Endometrium (tissue), 2 donors: ENCODE data around the gene MEGF6.

Experiments
- FAIRE-seq: peaks from 2 replicates; lab custom pipeline; 2012; peaks lifted over from hg19 to GRCh38; lab: Jason Lieb, UNC
- donor health status: control.
- donor health status: control.

The MEGF6 gene

GRCh38 chr1:3485016-3485415 lies 126.3 kb downstream of the MEGF6 start:
- no peak for FAIRE-seq

DNA sequence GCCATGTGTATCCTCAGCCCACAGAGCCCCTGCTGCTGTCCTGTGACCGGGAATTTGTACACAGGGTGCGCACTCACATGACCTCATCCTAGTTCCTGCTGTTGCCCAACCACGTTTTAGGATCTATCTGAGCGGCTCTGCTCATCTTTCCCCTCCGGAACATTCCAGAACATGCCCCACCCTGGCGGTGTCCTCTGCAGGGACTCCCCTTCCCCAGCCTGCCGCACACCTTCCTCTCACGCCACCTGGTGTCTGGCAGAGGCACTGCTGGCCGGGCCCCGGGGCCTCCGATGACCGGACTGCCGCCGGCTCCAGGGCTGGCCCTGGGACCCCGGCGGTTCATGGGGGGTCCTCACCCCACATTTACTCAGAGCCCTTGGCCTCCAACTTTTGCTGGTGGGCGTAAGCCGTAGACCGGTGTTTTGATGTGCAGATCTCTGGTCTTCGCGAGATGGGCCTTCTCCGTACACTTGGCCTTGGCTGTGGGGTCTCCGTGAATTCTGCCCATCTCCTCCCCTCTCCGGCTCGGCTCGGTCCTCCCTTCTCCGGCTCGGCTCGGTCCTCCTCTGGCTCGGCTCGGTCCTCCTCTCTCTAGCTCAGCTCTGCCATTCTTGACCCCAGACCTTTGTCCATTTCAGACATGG lies 127.4 kb downstream of the MEGF6 start:
- no peak for FAIRE-seq

DNA sequence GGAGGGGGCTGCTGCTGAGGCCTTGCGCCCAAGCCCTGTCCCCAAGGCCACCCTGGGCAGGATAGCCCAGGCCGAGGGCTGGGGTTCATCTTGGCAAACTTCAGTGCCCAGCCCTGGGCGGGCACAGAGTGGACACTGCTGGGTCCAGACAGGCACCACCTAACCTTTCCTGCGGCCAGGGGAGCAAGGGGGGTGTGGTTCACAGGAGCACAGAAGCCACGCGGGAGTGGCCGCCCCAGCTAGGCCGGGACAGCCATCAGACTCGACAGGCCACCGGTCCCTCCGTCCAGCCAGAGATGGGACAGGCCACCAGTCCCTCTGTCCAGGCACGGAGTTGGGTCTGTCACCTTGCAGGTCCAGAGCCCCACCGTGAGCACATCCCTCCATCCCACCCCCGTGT lies 127.9 kb downstream of the MEGF6 start:
- no peak for FAIRE-seq

DNA sequence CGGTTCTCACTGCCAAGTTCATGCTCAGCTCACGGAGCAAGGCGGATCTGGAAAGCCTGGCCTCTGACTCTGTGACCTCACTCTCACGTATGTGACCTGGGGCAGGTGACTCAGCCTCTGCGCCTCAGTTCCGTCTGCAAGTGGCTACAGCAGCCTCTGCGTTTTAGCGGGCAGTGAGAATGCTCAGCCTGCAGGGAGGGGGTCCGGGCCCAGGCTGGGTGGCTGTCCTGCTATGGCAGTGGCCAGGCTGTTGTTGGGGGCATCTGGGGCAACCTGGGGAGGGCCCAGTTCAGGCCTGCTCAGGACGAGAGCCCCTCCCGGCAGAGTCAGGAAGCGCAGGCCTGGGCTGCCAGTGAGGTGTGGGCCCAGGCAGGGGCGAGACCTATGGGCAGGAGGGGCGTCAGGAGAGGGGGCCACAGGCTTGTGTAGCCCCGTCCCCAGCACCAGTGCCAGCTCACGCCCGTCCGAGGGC lies 128.9 kb downstream of the MEGF6 start:
- FAIRE-seq: no peak

GRCh38 chr1:3481836-3482375 lies 129.4 kb downstream of the MEGF6 start:
- no peak for FAIRE-seq

DNA sequence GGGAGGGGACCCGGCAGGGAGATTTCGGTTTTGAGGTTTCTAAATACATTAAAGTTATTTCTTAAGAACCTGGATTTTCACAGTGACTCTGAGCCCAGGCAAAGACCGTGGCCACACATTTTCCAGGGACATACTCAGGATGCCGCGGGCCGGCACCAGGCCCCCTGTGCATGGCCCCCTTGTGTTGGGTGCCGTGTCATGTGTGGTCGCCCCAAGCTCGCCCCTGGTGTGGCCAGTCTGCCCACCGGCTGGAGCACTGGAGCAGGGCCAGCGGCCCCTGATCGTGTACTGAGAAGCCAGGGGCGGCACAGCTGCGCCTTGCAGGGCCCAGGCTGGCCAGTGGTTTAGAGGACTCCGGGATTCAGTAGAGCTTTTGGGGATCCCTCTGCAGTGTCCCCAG lies 130.3 kb downstream of the MEGF6 start:
- no peak for FAIRE-seq

- FAIRE-seq: no peak
These were observed 131.0 kb downstream of the MEGF6 start for GRCh38 chr1:3480369-3480719.

- FAIRE-seq: no peak
These were observed 131.6 kb downstream of the MEGF6 start for GRCh38 chr1:3479511-3480368.

DNA sequence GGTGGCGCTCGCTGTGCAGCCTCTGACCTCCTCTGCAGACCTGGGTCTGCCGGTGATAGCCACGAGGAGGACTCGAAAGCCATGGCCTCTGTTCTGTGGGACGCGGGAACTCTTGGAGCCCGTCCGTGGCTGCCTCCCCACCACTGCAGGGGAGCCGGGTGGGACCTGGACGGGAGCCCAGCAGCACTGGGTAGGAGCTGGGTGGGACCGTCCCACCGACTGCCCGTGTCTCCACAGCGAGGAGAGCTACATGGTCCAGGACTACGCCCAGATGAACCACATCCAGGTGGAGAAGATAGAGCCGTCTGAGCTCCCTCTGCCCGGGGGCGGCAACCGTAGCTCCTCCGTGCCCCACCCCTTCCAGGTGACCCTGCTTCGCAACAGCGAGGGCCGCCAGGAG lies 133.1 kb downstream of the MEGF6 start:
- no peak for FAIRE-seq

DNA sequence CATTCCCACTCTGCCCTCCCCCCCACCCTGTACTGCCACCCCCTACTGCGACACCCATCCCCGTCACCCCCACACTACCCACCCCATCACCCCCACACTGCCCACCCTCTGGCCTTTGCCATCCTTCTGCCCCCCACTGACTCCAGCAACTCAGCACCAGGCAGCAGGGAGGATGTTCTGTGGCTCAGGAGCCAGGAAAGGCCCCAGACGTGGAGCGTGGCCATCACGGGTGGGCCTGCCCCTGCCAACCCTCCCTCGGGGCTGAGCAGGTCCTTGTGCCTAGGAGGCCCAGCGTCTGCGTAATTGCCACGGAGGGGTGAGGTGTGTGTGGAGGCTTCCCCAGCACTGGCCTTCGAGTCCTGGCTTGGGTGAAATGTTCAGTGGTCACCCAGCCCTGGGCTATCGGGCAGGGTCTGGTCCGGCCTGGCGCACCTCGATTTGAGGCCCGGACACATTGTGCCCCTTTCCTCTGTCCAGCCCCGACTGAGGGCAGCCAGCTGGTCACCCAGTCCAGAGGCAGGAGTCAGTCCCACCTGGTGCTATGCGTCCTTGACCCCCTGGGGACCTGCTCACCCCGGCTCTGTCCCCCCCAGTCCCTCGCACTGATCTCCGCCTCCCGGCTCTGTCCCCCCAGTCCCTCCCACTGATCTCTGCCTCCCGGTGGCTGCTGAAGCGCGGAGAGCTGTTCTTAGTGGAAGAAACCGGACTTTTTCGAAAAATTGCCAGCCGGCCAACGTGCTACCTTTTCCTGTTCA lies 133.9 kb downstream of the MEGF6 start:
- FAIRE-seq: no peak

- no peak for FAIRE-seq
These were observed 134.6 kb downstream of the MEGF6 start for GRCh38 chr1:3476666-3477065.

- FAIRE-seq: no peak
These were observed 135.3 kb downstream of the MEGF6 start for GRCh38 chr1:3475839-3476573.

DNA sequence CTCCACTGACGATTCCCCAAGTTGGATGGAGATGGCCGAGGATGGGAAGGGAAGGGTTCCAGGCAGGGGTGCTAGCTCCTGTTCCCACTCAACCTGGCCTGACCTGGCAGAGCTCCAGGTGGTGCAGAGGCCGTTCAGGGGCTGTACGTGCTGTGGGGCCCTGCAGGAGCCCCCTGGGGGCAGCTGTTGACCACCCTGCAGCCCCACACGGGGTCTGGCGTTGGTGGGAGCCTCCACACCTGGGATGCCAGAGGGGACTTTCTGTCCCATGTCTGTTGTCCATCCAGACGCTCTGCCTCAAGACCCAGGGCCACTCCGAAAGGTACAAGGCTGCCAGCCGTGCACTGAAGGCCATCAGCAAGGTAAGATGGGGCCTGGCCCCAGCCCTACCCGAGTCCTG lies 136.9 kb downstream of the MEGF6 start:
- FAIRE-seq: no peak

DNA sequence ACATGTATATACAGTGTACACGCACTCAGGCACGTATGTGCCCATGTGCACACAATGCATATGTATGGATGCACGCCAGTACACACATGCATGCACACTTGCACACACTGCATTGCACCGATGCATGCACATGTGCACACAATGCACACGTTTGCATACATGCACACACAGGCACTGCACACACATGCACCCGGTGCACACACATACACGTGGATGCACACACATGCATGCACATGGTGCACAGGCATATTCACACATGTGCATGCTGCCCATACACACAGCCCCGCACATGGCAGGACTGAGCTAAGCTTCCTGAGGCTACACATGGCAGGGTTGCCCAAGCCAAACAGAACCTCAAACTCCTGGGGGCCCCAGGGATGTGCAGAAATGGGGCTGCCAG lies 137.3 kb downstream of the MEGF6 start:
- FAIRE-seq: no peak

GRCh38 chr1:3473381-3473844 lies 137.9 kb downstream of the MEGF6 start:
- no peak for FAIRE-seq

GRCh38 chr1:3472906-3473305 lies 138.4 kb downstream of the MEGF6 start:
- no peak for FAIRE-seq

DNA sequence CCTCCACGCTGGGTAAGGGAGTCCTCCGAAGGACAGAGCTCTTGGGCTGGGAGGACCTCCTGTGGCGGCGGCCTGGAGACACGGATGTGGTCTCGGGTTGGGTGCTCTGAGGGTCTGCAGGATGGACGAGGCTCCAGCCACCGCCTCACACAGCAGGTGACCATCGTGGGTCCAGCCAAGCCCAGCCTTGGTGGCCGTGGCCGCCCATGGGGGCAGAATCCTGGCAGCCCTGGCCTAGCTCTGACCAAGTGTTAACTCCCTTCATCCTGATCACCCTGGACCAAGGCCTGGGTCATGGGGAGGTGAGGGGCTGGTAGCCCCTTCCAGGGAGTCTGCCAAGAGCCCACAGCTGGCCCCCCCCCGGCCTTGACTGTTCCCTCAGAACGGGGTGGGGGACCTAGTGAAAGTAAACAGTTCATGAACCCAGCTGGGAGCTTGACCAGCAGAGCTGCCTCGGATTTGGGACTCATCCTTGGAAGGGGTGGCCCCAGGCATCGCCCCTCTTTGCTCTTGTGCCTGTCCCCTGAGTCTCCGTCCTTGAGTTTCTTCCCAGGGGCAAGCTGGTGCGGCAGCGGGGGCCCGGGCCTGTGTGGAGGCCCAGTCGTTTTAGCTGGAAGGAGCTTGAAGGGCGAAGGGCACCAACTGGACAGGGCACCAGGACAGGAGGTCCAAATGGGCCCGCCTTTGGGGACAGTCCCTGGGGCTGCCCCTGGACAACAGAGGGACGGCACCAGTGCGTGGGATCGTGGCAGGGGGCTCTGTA lies 139.0 kb downstream of the MEGF6 start:
- FAIRE-seq: no peak

DNA sequence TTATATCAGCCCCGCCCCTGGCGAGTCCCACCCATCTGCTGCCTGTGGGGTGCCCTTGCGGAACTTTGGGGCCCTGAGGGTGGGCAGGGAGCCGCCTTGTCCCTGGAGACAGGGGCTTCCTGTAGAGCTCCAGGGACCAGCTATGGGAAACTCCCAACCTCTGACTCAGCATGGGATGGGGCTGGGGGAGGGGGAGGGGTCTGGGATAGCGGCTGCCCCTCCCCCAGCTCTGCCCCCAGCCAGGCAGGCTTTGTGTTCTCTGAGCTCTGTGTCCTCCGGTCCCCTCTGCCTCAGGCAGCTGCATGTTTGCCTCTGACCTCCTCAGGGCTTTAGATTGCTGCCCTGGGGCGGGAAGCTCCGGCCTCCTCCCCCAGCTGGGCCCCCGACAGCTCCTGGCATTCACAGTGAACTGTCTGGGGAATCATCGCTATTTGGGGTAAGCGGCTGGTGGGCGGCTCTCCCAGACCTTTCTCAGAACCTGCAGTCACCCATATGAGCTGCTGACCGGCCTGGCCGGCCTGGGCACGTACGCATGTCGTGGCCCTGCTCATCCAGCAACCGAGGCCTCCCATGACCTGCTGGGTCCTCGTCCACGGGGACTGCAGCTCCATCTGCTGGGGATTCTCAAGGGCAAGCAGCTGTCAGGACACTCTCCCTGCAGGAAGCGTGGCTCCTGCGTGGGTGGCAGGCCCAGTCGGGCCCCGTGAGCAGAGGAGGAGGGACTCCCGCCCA lies 139.8 kb downstream of the MEGF6 start:
- no peak for FAIRE-seq

GRCh38 chr1:3470650-3471355 lies 140.5 kb downstream of the MEGF6 start:
- FAIRE-seq: no peak
